GM23338 (cell line): Measurements from ENCODE around the gene ZNF566.

ENCODE experiments used
- CREB1 ChIP-seq: fragments of 250-450 bp; sonication (Bioruptor Pico); IDR thresholded peaks from 2 replicates; pipeline ENCODE4 v1.5.0; 2020; ENCODE audit warnings: low read depth, mild to moderate bottlenecking, moderate library complexity
- CTCF ChIP-seq, 2 experiments: fragments of 200-600 bp in 1 of 2; sonication (generic) in 1 of 2; conservative IDR thresholded peaks; 2 replicates each; pipeline versions ENCODE4 v1.5.1 to v1.6.1; 2016 to 2017; ENCODE audit warnings: antibody characterized with exemption in 2 of 2, low read depth in 2 of 2, mild to moderate bottlenecking in 2 of 2, moderate library complexity in 1 of 2
- ETS1 ChIP-seq: IDR thresholded peaks from 2 replicates; pipeline ENCODE4 v1.6.1; 2016; ENCODE audit warnings: antibody characterized with exemption
- EZH2 ChIP-seq: fragments of 200-600 bp; sonication (generic); IDR thresholded peaks from one replicate; pipeline ENCODE4 v1.8.0; 2017; ENCODE audit warnings: antibody characterized with exemption, mild to moderate bottlenecking, low read depth; ENCODE audit not compliant: unreplicated experiment
- EZH2phosphoT487 ChIP-seq: fragments of 200-600 bp; sonication (generic); IDR thresholded peaks from one replicate; pipeline ENCODE4 v1.8.1; 2018; ENCODE audit warnings: antibody characterized with exemption; ENCODE audit not compliant: unreplicated experiment
- JUNB ChIP-seq: IDR thresholded peaks from one replicate; pipeline ENCODE4 v1.6.1; 2016; ENCODE audit warnings: antibody characterized with exemption; ENCODE audit not compliant: unreplicated experiment
- NANOG ChIP-seq: IDR thresholded peaks from 2 replicates; pipeline ENCODE4 v1.6.1; 2016; ENCODE audit warnings: antibody characterized with exemption, borderline replicate concordance
- POLR2AphosphoS5 ChIP-seq: IDR thresholded peaks from 2 replicates; pipeline ENCODE4 v1.6.1; 2016; ENCODE audit warnings: antibody characterized with exemption, low read depth
- REST ChIP-seq: IDR thresholded peaks from one replicate; pipeline ENCODE4 v1.6.1; 2018; ENCODE audit warnings: antibody characterized with exemption; ENCODE audit not compliant: unreplicated experiment
- STAT1 ChIP-seq: IDR thresholded peaks from one replicate; pipeline ENCODE4 v1.6.1; 2016; ENCODE audit warnings: antibody characterized with exemption; ENCODE audit not compliant: unreplicated experiment
- ZNF114 ChIP-seq: fragments of 250-450 bp; sonication (Bioruptor Pico); IDR thresholded peaks from 2 replicates; pipeline ENCODE4 v1.5.0; 2020; ENCODE audit warnings: mild to moderate bottlenecking, moderate library complexity
- ZNF331 ChIP-seq: fragments of 250-450 bp; sonication (Bioruptor Pico); IDR thresholded peaks from 2 replicates; pipeline ENCODE4 v1.5.0; 2020; ENCODE audit warnings: low read depth, mild to moderate bottlenecking, moderate library complexity
- ZNF462 ChIP-seq: fragments of 250-450 bp; sonication (Bioruptor Pico); IDR thresholded peaks from 2 replicates; pipeline ENCODE4 v1.5.0; 2020; ENCODE audit warnings: mild to moderate bottlenecking, moderate library complexity

- no peak for TF ChIP-seq CTCF (conservative IDR thresholded peaks at IDR 0.05; ENCODE audit: low read depth in 2 of 2)
- TF ChIP-seq EZH2: no peak
- no peak for TF ChIP-seq POLR2AphosphoS5
- TF ChIP-seq EZH2phosphoT487: no peak
- TF ChIP-seq CREB1 (CRISPR knock-in tag): no peak
- no peak for TF ChIP-seq REST
- no peak for TF ChIP-seq ZNF331 (CRISPR knock-in tag)
- TF ChIP-seq ZNF114 (CRISPR knock-in tag): no peak
- no peak for TF ChIP-seq ZNF462 (CRISPR knock-in tag)
- TF ChIP-seq JUNB: no peak
- TF ChIP-seq ETS1: no peak
- no peak for TF ChIP-seq STAT1
- no peak for TF ChIP-seq NANOG
Observed at GRCh38 chr19:36483653-36484052, 5.7 kb downstream of the ZNF566 start.
